LHCN-M2 (cell line): ENCODE results near the gene SPATA2. TPM values are rescaled to one million over a fixed set of nuclear protein-coding genes. Genes with fewer than 3 reads are reported as not detected.
"Not testable (repeated sequence)": the region's sequence is repeated elsewhere in the genome, so short reads cannot be mapped to it uniquely, and the experiment has no call there.

ENCODE experiments used
- DNase-seq: peaks from one replicate; pipeline ENCODE4 v3.0.0-alpha.2; 2012; ENCODE audit warnings: low read depth
- total RNA-seq: library from RNA; depleted of rRNA; stranded (reverse); fragments of >200 nt; gene quantifications from 2 replicates; pipeline ENCODE4 v1.2.3, GENCODE V29; 2014; rRNA removed

Gene SPATA2
- total RNA-seq, 1 experiment from 2014 or later = 4.1 TPM

- DNase-seq = no peak
Observed at GRCh38 chr20:49862607-49863200, 52.6 kb downstream of the SPATA2 start.

GRCh38 chr20:49861232-49861631, 54.1 kb downstream of the SPATA2 start:
- DNase-seq = not testable (repeated sequence)

GRCh38 chr20:49859807-49860206, 55.5 kb downstream of the SPATA2 start:
- no peak for DNase-seq

- DNase-seq = no peak
Observed at GRCh38 chr20:49859011-49859410, 56.3 kb downstream of the SPATA2 start.

GRCh38 chr20:49858076-49858585, 57.2 kb downstream of the SPATA2 start:
- DNase-seq = no peak

- DNase-seq = no peak
Observed at GRCh38 chr20:49856904-49857303, 58.4 kb downstream of the SPATA2 start.

GRCh38 chr20:49854190-49854875, 61.0 kb downstream of the SPATA2 start:
- DNase-seq = no peak

- peak; percentile 68 for DNase-seq
Observed at GRCh38 chr20:49853640-49854039, 61.7 kb downstream of the SPATA2 start.

Other genes starting within 250 kb of the SPATA2 start
- gene B4GALT5, start 201.7 kb downstream of the SPATA2 start, total RNA-seq = 29.1 and 31.5 TPM in 2 replicates
- gene SLC9A8, start 102.7 kb downstream of the SPATA2 start, total RNA-seq = 7.2 and 8.5 TPM in 2 replicates
- 98.2 and 99.3 TPM in 2 replicates for gene RNF114, start 20.9 kb upstream of the SPATA2 start, total RNA-seq
- not detected in 2 replicates for gene SNAI1, start 67.5 kb upstream of the SPATA2 start, total RNA-seq
- gene UBE2V1, start 197.6 kb upstream of the SPATA2 start, total RNA-seq = 61.5 and 71.5 TPM in 2 replicates
- gene PEDS1, start 238.2 kb upstream of the SPATA2 start, total RNA-seq = 25.8 and 37.7 TPM in 2 replicates